T-helper 2 cell treated with Interferon-gamma antibody and Interleukin-4, amounts not matched to agents 5 μg/mL and 100 μg/mL, for 36 hours (primary cell): ENCODE measurements around the gene SEC24D.

ENCODE experiments used
- DNase-seq: peaks from one replicate; pipeline ENCODE4 v3.0.0; 2021; ENCODE audit warnings: low spot score
- H3K27ac Mint-ChIP-seq: one replicate; pipeline ENCODE4 v1.8.0; 2021; ENCODE audit warnings: mild to moderate bottlenecking, mixed read lengths
- H3K27me3 Mint-ChIP-seq: one replicate; pipeline ENCODE4 v1.8.0; 2021; ENCODE audit warnings: low read depth, mixed read lengths
- H3K36me3 Mint-ChIP-seq: one replicate; pipeline ENCODE4 v1.8.0; 2021; ENCODE audit warnings: low read depth, mixed read lengths
- H3K4me1 Mint-ChIP-seq: one replicate; pipeline ENCODE4 v1.8.0; 2021; ENCODE audit warnings: low read depth, mixed read lengths
- H3K4me3 Mint-ChIP-seq: one replicate; pipeline ENCODE4 v1.8.0; 2022; ENCODE audit warnings: mild to moderate bottlenecking, moderate library complexity, mixed read lengths
- H3K9me3 Mint-ChIP-seq: one replicate; pipeline ENCODE4 v1.8.0; 2021; ENCODE audit warnings: mixed read lengths

SEC24D gene

GRCh38 chr4:118850488-118851173 lies 14.7 kb upstream of the SEC24D start:
- peaks cover 8% of the 10 kb centered on the region for H3K9me3 Mint-ChIP-seq
- peaks cover 11% of the 10 kb centered on the region for H3K36me3 Mint-ChIP-seq
- no peak for DNase-seq
- H3K27me3 Mint-ChIP-seq = peaks cover 18% of the 10 kb centered on the region
- peak overlapping the region; percentile 95 for H3K4me3 Mint-ChIP-seq
- H3K4me1 Mint-ChIP-seq = peaks cover 15% of the 10 kb centered on the region
- H3K27ac Mint-ChIP-seq = peak overlapping the region; percentile 94

- Mint-ChIP-seq H3K36me3 (peaks cover 11% of the 10 kb centered on the region), H3K4me3 (peak overlapping the region; percentile 95), H3K4me1 (peaks cover 15% of the 10 kb centered on the region), H3K9me3 (peaks cover 8% of the 10 kb centered on the region), H3K27ac (peak overlapping the region; percentile 94), H3K27me3 (peaks cover 18% of the 10 kb centered on the region)
- DNase-seq = no peak
Observed at GRCh38 chr4:118849867-118850487, 14.1 kb upstream of the SEC24D start.

GRCh38 chr4:118848901-118849300 lies 13.0 kb upstream of the SEC24D start:
- Mint-ChIP-seq H3K27me3 (peaks cover 18% of the 10 kb centered on the region), H3K4me1 (peaks cover 15% of the 10 kb centered on the region), H3K9me3 (peaks cover 8% of the 10 kb centered on the region), H3K36me3 (peaks cover 11% of the 10 kb centered on the region), H3K4me3 (no peak overlapping the region), H3K27ac (no peak overlapping the region)
- DNase-seq = no peak

GRCh38 chr4:118848242-118848641 lies 12.3 kb upstream of the SEC24D start:
- peaks cover 21% of the 10 kb centered on the region for H3K27me3 Mint-ChIP-seq
- DNase-seq = no peak
- no peak overlapping the region for H3K27ac Mint-ChIP-seq
- H3K9me3 Mint-ChIP-seq = peaks cover 8% of the 10 kb centered on the region
- H3K4me1 Mint-ChIP-seq = peaks cover 15% of the 10 kb centered on the region
- H3K36me3 Mint-ChIP-seq = peaks cover 11% of the 10 kb centered on the region
- H3K4me3 Mint-ChIP-seq = no peak overlapping the region

- Mint-ChIP-seq H3K4me3 (no peak overlapping the region), H3K9me3 (peaks cover 8% of the 10 kb centered on the region), H3K4me1 (peaks cover 11% of the 10 kb centered on the region), H3K36me3 (peaks cover 6% of the 10 kb centered on the region), H3K27me3 (peaks cover 22% of the 10 kb centered on the region), H3K27ac (no peak overlapping the region)
- DNase-seq = no peak
Observed at GRCh38 chr4:118846979-118847378, 11.1 kb upstream of the SEC24D start.

GRCh38 chr4:118845552-118846050 lies 9.7 kb upstream of the SEC24D start:
- H3K9me3 Mint-ChIP-seq = peaks cover 7% of the 10 kb centered on the region
- H3K4me1 Mint-ChIP-seq = peaks cover 7% of the 10 kb centered on the region
- H3K27ac Mint-ChIP-seq = no peak overlapping the region
- peaks cover 22% of the 10 kb centered on the region for H3K27me3 Mint-ChIP-seq
- peaks cover 4% of the 10 kb centered on the region for H3K36me3 Mint-ChIP-seq
- no peak for DNase-seq
- no peak overlapping the region for H3K4me3 Mint-ChIP-seq

- Mint-ChIP-seq H3K9me3 (no peaks in the 10 kb centered on the region), H3K4me3 (no peak overlapping the region), H3K4me1 (no peaks in the 10 kb centered on the region), H3K36me3 (no peaks in the 10 kb centered on the region), H3K27ac (no peak overlapping the region), H3K27me3 (peaks cover 22% of the 10 kb centered on the region)
- no peak for DNase-seq
Observed at GRCh38 chr4:118843237-118843636, 7.3 kb upstream of the SEC24D start.

GRCh38 chr4:118842055-118842454 lies 6.1 kb upstream of the SEC24D start:
- H3K27me3 Mint-ChIP-seq = peaks cover 15% of the 10 kb centered on the region
- no peak for DNase-seq
- no peak overlapping the region for H3K27ac Mint-ChIP-seq
- H3K36me3 Mint-ChIP-seq = no peaks in the 10 kb centered on the region
- H3K4me3 Mint-ChIP-seq = no peak overlapping the region
- H3K4me1 Mint-ChIP-seq = no peaks in the 10 kb centered on the region
- no peaks in the 10 kb centered on the region for H3K9me3 Mint-ChIP-seq

GRCh38 chr4:118839221-118839927 lies 3.4 kb upstream of the SEC24D start:
- DNase-seq = no peak
- no peaks in the 10 kb centered on the region for H3K9me3 Mint-ChIP-seq
- H3K4me3 Mint-ChIP-seq = no peak overlapping the region
- H3K36me3 Mint-ChIP-seq = peaks cover 4% of the 10 kb centered on the region
- peaks cover 9% of the 10 kb centered on the region for H3K4me1 Mint-ChIP-seq
- peaks cover 5% of the 10 kb centered on the region for H3K27me3 Mint-ChIP-seq
- no peak overlapping the region for H3K27ac Mint-ChIP-seq

GRCh38 chr4:118837121-118837507 lies 1.2 kb upstream of the SEC24D start:
- Mint-ChIP-seq H3K4me1 (peaks cover 18% of the 10 kb centered on the region), H3K4me3 (no peak overlapping the region), H3K36me3 (peaks cover 15% of the 10 kb centered on the region)

GRCh38 chr4:118836301-118837120 lies 585 bp upstream of the SEC24D start:
- DNase-seq = peak; percentile 50
- peak overlapping the region; percentile 99 for H3K4me3 Mint-ChIP-seq
- no peaks in the 10 kb centered on the region for H3K27me3 Mint-ChIP-seq
- H3K9me3 Mint-ChIP-seq = no peaks in the 10 kb centered on the region
- H3K27ac Mint-ChIP-seq = peak overlapping the region; percentile 100
- peaks cover 19% of the 10 kb centered on the region for H3K36me3 Mint-ChIP-seq
- H3K4me1 Mint-ChIP-seq = peaks cover 19% of the 10 kb centered on the region

More at GRCh38 chr4:118837121-118837507, 1.2 kb upstream of the SEC24D start:
- Mint-ChIP-seq H3K9me3 (no peaks in the 10 kb centered on the region), H3K27ac (no peak overlapping the region), H3K27me3 (no peaks in the 10 kb centered on the region)
- DNase-seq = no peak

- peak overlapping the region; percentile 89 for H3K27ac Mint-ChIP-seq
- H3K9me3 Mint-ChIP-seq = no peaks in the 10 kb centered on the region
- peak overlapping the region; percentile 99 for H3K4me3 Mint-ChIP-seq
- no peaks in the 10 kb centered on the region for H3K27me3 Mint-ChIP-seq
- H3K36me3 Mint-ChIP-seq = peaks cover 22% of the 10 kb centered on the region
- peak; percentile 49 for DNase-seq
- peaks cover 19% of the 10 kb centered on the region for H3K4me1 Mint-ChIP-seq
Observed at GRCh38 chr4:118834960-118835569, 861 bp downstream of the SEC24D start.

GRCh38 chr4:118834070-118834469 lies 1.9 kb downstream of the SEC24D start:
- Mint-ChIP-seq H3K9me3 (no peaks in the 10 kb centered on the region), H3K36me3 (peaks cover 29% of the 10 kb centered on the region), H3K4me3 (peak overlapping the region; percentile 40), H3K4me1 (peaks cover 21% of the 10 kb centered on the region), H3K27ac (no peak overlapping the region), H3K27me3 (no peaks in the 10 kb centered on the region)
- DNase-seq = no peak
